HepG2 (cell line): ENCODE data around the gene ZNF526. TPM values are rescaled to one million over a fixed set of nuclear protein-coding genes. Genes with fewer than 3 reads are reported as not detected.

ENCODE experiments used
- ATAC-seq: fragments of 200-7000 bp; cut with Tn5 transposase; 3 replicates; pipeline ENCODE4 v1.9.1; 2020; ENCODE audit warnings: mild to moderate bottlenecking, moderate library complexity
- BruUV-seq: library from RNA; stranded (reverse); fragments of 400-500 nt; replicated peaks from 2 replicates; lab custom pipeline; 2021; lab: Mats Ljungman, UMichigan
- CTCF ChIA-PET: fragments of 300-600 bp; formaldehyde crosslinking; extraction: SDS; loops from one replicate; lab custom pipeline; 2021; ENCODE audit warnings: low total read pairs, inconsistent platforms, low intra/inter-chr PET ratio; lab: Yijun Ruan, JAX
- POLR2A ChIA-PET: fragments of 350-600 bp; sonication (Branson Sonifier 250); formaldehyde crosslinking; loops from one replicate; lab custom pipeline; 2020; ENCODE audit warnings: antibody characterized with exemption, inconsistent platforms; lab: Yijun Ruan, JAX
- DNase-seq: peaks from one replicate; pipeline ENCODE4 v3.0.0-alpha.2; 2015; ENCODE audit warnings: low spot score
- FAIRE-seq: peaks from 3 replicates; lab custom pipeline; 2011; peaks lifted over from hg19 to GRCh38; lab: Jason Lieb, UNC
- H2AFZ ChIP-seq: one replicate; pipeline ENCODE4 v1.6.1; 2011; ENCODE audit warnings: low read length, inconsistent platforms
- H3K27ac ChIP-seq: fragments of 300-600 bp; 3 replicates; pipeline ENCODE4 v1.8.0; 2011; ENCODE audit warnings: mixed run types, mild to moderate bottlenecking, mixed read lengths, low read length, inconsistent platforms; ENCODE audit not compliant: insufficient read depth; ENCODE audit errors: extremely low read length
- H3K27me3 ChIP-seq, 2 experiments: fragments of 200-600 bp in 1 of 2; 2 replicates in 1 of 2; 3 replicates in 1 of 2; pipeline versions ENCODE4 v1.6.0 to v1.8.0; 2011; ENCODE audit warnings: low read length in 2 of 2, mild to moderate bottlenecking in 2 of 2, moderate library complexity in 2 of 2, inconsistent platforms in 1 of 2; ENCODE audit not compliant: insufficient read depth in 2 of 2, control insufficient read depth in 1 of 2
- H3K36me3 ChIP-seq, 2 experiments: fragments of 200-600 bp in 1 of 2; replicated peaks in 1 of 2; 2 replicates in 1 of 2; 3 replicates in 1 of 2; pipeline versions ENCODE4 v1.5.1 to v1.8.0; 2011; ENCODE audit warnings: low read length in 2 of 2, inconsistent platforms in 1 of 2; ENCODE audit not compliant: insufficient read depth in 2 of 2, control insufficient read depth in 1 of 2
- H3K4me1 ChIP-seq: 2 replicates; pipeline ENCODE4 v1.5.1; 2012; ENCODE audit warnings: low read length, inconsistent platforms; ENCODE audit not compliant: insufficient read depth
- H3K4me2 ChIP-seq: 2 replicates; pipeline ENCODE4 v1.6.0; 2011; ENCODE audit warnings: low read depth, low read length, inconsistent platforms
- H3K4me3 ChIP-seq, 3 experiments: fragments of 200-600 bp in 1 of 3; sonication (generic), shearing (Covaris generic) in 1 of 3; replicated peaks in 1 of 3; 2 replicates each; pipeline ENCODE4 v1.5.1; 2011 to 2016; ENCODE audit warnings: low read length in 3 of 3, inconsistent platforms in 2 of 3, low read depth in 2 of 3, mild to moderate bottlenecking in 2 of 3, control low read depth in 1 of 3, mixed read lengths in 1 of 3; ENCODE audit not compliant: insufficient read depth in 1 of 3
- H3K79me2 ChIP-seq: one replicate; pipeline ENCODE4 v1.6.1; 2011; ENCODE audit warnings: low read length, inconsistent platforms; ENCODE audit not compliant: insufficient read depth
- H3K9ac ChIP-seq: 2 replicates; pipeline ENCODE4 v1.6.0; 2011; ENCODE audit warnings: mild to moderate bottlenecking, low read depth, low read length, inconsistent platforms; ENCODE audit not compliant: insufficient read depth
- H3K9me3 ChIP-seq: 2 replicates; pipeline ENCODE4 v1.5.1; 2012; ENCODE audit warnings: mild to moderate bottlenecking, low read length
- H4K20me1 ChIP-seq: 2 replicates; pipeline ENCODE4 v1.6.0; 2011; ENCODE audit warnings: inconsistent platforms, mild to moderate bottlenecking, low read length, moderate library complexity; ENCODE audit not compliant: insufficient read depth
- HOXA3 ChIP-seq: sonication (generic); formaldehyde crosslinking; IDR thresholded peaks from 2 replicates; pipeline ENCODE4 v1.5.0; 2020; ENCODE audit warnings: missing genetic modification reagents
- POLR2A ChIP-seq, 2 experiments: IDR thresholded peaks; 2 replicates each; pipeline ENCODE4 v1.6.1; 2011; ENCODE audit warnings: low read depth in 2 of 2, low read length in 2 of 2, mild to moderate bottlenecking in 1 of 2, moderate library complexity in 1 of 2; ENCODE audit not compliant: insufficient read depth in 1 of 2
- ZBTB4 ChIP-seq: sonication (generic); formaldehyde crosslinking; IDR thresholded peaks from 2 replicates; pipeline ENCODE4 v1.4.0; 2020; ENCODE audit warnings: missing genetic modification reagents, mild to moderate bottlenecking, borderline replicate concordance
- ZC3H13 ChIP-seq: sonication (generic); formaldehyde crosslinking; IDR thresholded peaks from 2 replicates; pipeline ENCODE4 v1.8.1; 2023; ENCODE audit warnings: mild to moderate bottlenecking, missing genetic modification reagents, moderate library complexity
- ZNF232 ChIP-seq: sonication (generic); formaldehyde crosslinking; IDR thresholded peaks from 2 replicates; pipeline ENCODE4 v1.4.0; 2020; ENCODE audit warnings: missing genetic modification reagents, borderline replicate concordance
- ZNF280B ChIP-seq: sonication (generic); formaldehyde crosslinking; IDR thresholded peaks from 2 replicates; pipeline ENCODE4 v1.5.0; 2020; ENCODE audit warnings: missing genetic modification reagents, mild to moderate bottlenecking, borderline replicate concordance
- WGBS: methylation state at CpG from one replicate; pipeline ENCODE4 v1.1.6; 2017; ENCODE audit warnings: low lambda C conversion rate; 5-methylcytosine and 5-hydroxymethylcytosine counted together
- in situ Hi-C: cut with HindIII; loops from 2 replicates; pipeline ENCODE4 v1.10.0; 2017; ENCODE audit warnings: low pct_unique_long_range_greater_than_20kb; ENCODE audit not compliant: extremely low pct_ligation_motif_present
- intact Hi-C: fragments of 100-400 bp; cut with micrococcal nuclease; formaldehyde crosslinking; loops from one replicate; pipeline ENCODE4 v1.10.0; 2022; ENCODE audit not compliant: unreplicated experiment
- polyA plus RNA-seq, 8 experiments: library from polyadenylated mRNA; depleted of rRNA in 3 of 8; stranded (reverse) in 7 of 8; unstranded in 1 of 8; fragments of >200 nt; fragmentation: Illumina TruSeq in 4 of 8; extraction: Trizol in 4 of 8; gene quantifications; 2 replicates each; pipeline versions ENCODE4 v1.2.1 to v1.2.3, GENCODE V29; 2011 to 2016; ENCODE audit warnings: low read depth in 4 of 8, missing spikeins in 1 of 8, mixed read lengths in 1 of 8; ENCODE audit not compliant: insufficient read depth in 1 of 8
- total RNA-seq, 5 experiments: library from RNA; depleted of rRNA; stranded (reverse); fragments of >200 nt; fragmentation: Illumina TruSeq; extraction: Trizol; gene quantifications; 2 replicates each; pipeline ENCODE4 v1.2.3, GENCODE V29; 2016; ENCODE audit warnings: low read depth in 1 of 5

ZNF526 gene
- total and polyA plus RNA-seq, 2 of the 13 experiments (the other 11 are each of a cell fraction or from before 2014, with no cell fraction given), result 3.3 to 8.4 TPM

GRCh38 chr19:42247640-42248199 is 27.6 kb downstream of the ZNF526 start:
- Histone ChIP-seq H3K79me2 (peaks cover 28% of the 10 kb centered on the region), H3K27ac (peak overlapping the region; percentile 28), H3K4me1 (peaks cover 67% of the 10 kb centered on the region), H2AFZ (no peak overlapping the region), H4K20me1 (peaks cover 44% of the 10 kb centered on the region), H3K36me3 (peaks cover 7 to 32% of the 10 kb centered on the region in 2 experiments; a peak in 3 of 5 replicates), H3K27me3 (no peaks in the 10 kb centered on the region; a peak in 1 of 5 replicates), H3K9ac (no peak overlapping the region), H3K4me3 (no peak overlapping the region), H3K4me2 (no peak overlapping the region), H3K9me3 (no peaks in the 10 kb centered on the region)
- TF ChIP-seq ZBTB4 (CRISPR knock-in tag) (no peak), ZC3H13 (CRISPR knock-in tag) (0 out of 2 replicates have a peak, but pooled peaks have one; percentile 6), HOXA3 (CRISPR knock-in tag) (no peak), ZNF232 (CRISPR knock-in tag) (no peak), POLR2A (IDR thresholded peaks at IDR 0.05; ENCODE audit: insufficient read depth in 1 of 2, low read depth in 2 of 2, low read length in 2 of 2) (peak in 1 of 2 experiments; percentile 5; a peak in 1 of 4 replicates), ZNF280B (CRISPR knock-in tag) (no peak)
- FAIRE-seq (no peak), DNase-seq (no peak), ATAC-seq (no peak)
- in situ Hi-C loops (no loop called here), intact Hi-C loops (no loop called here)
- 99% methylated on average over 6 of the region's 6 CpGs for WGBS
- no TSS peak for BruUV-seq
- ChIA-PET POLR2A (interaction anchor here (1.0 to 6.6 kb wide), 5 partner anchors 8 to 54 kb away, joined by 3 to 117 read pairs (median 8); partner anchors contain the start of genes ERF, PAFAH1B3 and PRR19), CTCF (no interaction called here)
